K562 (cell line): ENCODE data around the gene SHE. TPM values are rescaled to one million over a fixed set of nuclear protein-coding genes. Genes with fewer than 3 reads are reported as not detected.
"Not testable (repeated sequence)": the region's sequence is repeated elsewhere in the genome, so short reads cannot be mapped to it uniquely, and the experiment has no call there.

Source experiments
- ATAC-seq: fragments of 200-7000 bp; cut with Tn5 transposase; 3 replicates; pipeline ENCODE4 v1.9.1; 2020; ENCODE audit warnings: moderate library complexity
- BruUV-seq: library from RNA; stranded (reverse); fragments of 400-500 nt; replicated peaks from 2 replicates; lab custom pipeline; 2021; lab: Mats Ljungman, UMichigan
- CTCF ChIA-PET: fragments of 300-600 bp; formaldehyde crosslinking; extraction: SDS; loops from one replicate; lab custom pipeline; 2021; ENCODE audit warnings: low intra/inter-chr PET ratio; lab: Yijun Ruan, JAX
- POLR2A ChIA-PET: fragments of 300-600, 350-650 bp; sonication (Branson Sonifier 250); formaldehyde crosslinking; extraction: SDS; loops from one replicate; lab custom pipeline; 2021; ENCODE audit warnings: antibody characterized with exemption, inconsistent platforms; lab: Yijun Ruan, JAX
- DNase-seq, 4 experiments: peaks; one replicate each; pipeline versions ENCODE4 v3.0.0 to v3.0.0-alpha.2; 2011 to 2018; ENCODE audit warnings: low spot score in 3 of 4, mixed read lengths in 3 of 4; ENCODE audit errors: extremely low read depth in 1 of 4
- FAIRE-seq: peaks from 2 replicates; lab custom pipeline; 2011; peaks lifted over from hg19 to GRCh38; lab: Jason Lieb, UNC
- H2AFZ ChIP-seq: 2 replicates; pipeline ENCODE4 v1.6.0; 2011; ENCODE audit warnings: low read depth, low read length, control low read depth, inconsistent platforms
- H3K27ac ChIP-seq: fragments of 200-600 bp; 3 replicates; pipeline ENCODE4 v1.8.0; 2011; ENCODE audit warnings: low read depth, mild to moderate bottlenecking, control low read depth, inconsistent platforms, low read length, moderate library complexity, mixed read lengths; ENCODE audit errors: extremely low read depth
- H3K27me3 ChIP-seq, 2 experiments: fragments of 300-600 bp in 1 of 2; 2 replicates in 1 of 2; 3 replicates in 1 of 2; pipeline versions ENCODE4 v1.6.0 to v1.8.0; 2011; ENCODE audit warnings: inconsistent platforms in 2 of 2, low read length in 2 of 2, mild to moderate bottlenecking in 1 of 2, mixed read lengths in 1 of 2, moderate library complexity in 1 of 2; ENCODE audit not compliant: control insufficient read depth in 2 of 2, insufficient read depth in 2 of 2
- H3K36me3 ChIP-seq: fragments of 300-600 bp; 3 replicates; pipeline ENCODE4 v1.8.0; 2011; ENCODE audit warnings: mild to moderate bottlenecking, low read length, inconsistent platforms; ENCODE audit not compliant: control insufficient read depth, insufficient read depth
- H3K4me1 ChIP-seq, 2 experiments: fragments of 200-600 bp in 1 of 2; replicated peaks in 1 of 2; 2 replicates in 1 of 2; 3 replicates in 1 of 2; pipeline versions ENCODE4 v1.5.1 to v1.8.0; 2011; ENCODE audit warnings: inconsistent platforms in 2 of 2, low read length in 2 of 2, mild to moderate bottlenecking in 1 of 2, mixed read lengths in 1 of 2, moderate library complexity in 1 of 2; ENCODE audit not compliant: control insufficient read depth in 2 of 2, insufficient read depth in 2 of 2
- H3K4me2 ChIP-seq: 2 replicates; pipeline ENCODE4 v1.6.1; 2011; ENCODE audit warnings: low read length, control low read depth, inconsistent platforms, mixed read lengths; ENCODE audit not compliant: insufficient read depth
- H3K4me3 ChIP-seq: fragments of 200-600 bp; sonication (generic), shearing (Covaris generic); 2 replicates; pipeline ENCODE4 v1.5.1; 2016; ENCODE audit warnings: control low read depth, inconsistent platforms
- H3K79me2 ChIP-seq: fragments of 200-600 bp; 3 replicates; pipeline ENCODE4 v1.8.0; 2011; ENCODE audit warnings: low read length, inconsistent platforms; ENCODE audit not compliant: control insufficient read depth, insufficient read depth
- H3K9ac ChIP-seq, 2 experiments: 2 replicates each; pipeline versions ENCODE4 v1.6.0 to v1.6.1; 2011; ENCODE audit warnings: low read depth in 2 of 2, low read length in 2 of 2, control low read depth in 1 of 2, inconsistent platforms in 1 of 2, mild to moderate bottlenecking in 1 of 2, mixed read lengths in 1 of 2; ENCODE audit not compliant: insufficient read depth in 1 of 2
- H3K9me1 ChIP-seq: one replicate; pipeline ENCODE4 v1.6.0; 2011; ENCODE audit warnings: inconsistent platforms, mild to moderate bottlenecking, low read length, moderate library complexity; ENCODE audit not compliant: control insufficient read depth, insufficient read depth
- H3K9me3 ChIP-seq: replicated peaks from 2 replicates; pipeline ENCODE4 v1.5.1; 2011; ENCODE audit warnings: low read depth, low read length, inconsistent platforms; ENCODE audit not compliant: control insufficient read depth, insufficient read depth
- H4K20me1 ChIP-seq: replicated peaks from 2 replicates; pipeline ENCODE4 v1.6.1; 2011; ENCODE audit warnings: low read length, inconsistent platforms, mixed read lengths; ENCODE audit not compliant: control insufficient read depth, insufficient read depth
- KLF6 ChIP-seq: fragments of 250-450 bp; sonication (Bioruptor Pico); IDR thresholded peaks from 2 replicates; pipeline ENCODE4 v1.4.0; 2020; ENCODE audit warnings: mild to moderate bottlenecking, moderate library complexity, borderline replicate concordance
- MEIS2 ChIP-seq: fragments of 450-650 bp; IDR thresholded peaks from 2 replicates; pipeline ENCODE4 v1.6.1; 2014; ENCODE audit warnings: mild to moderate bottlenecking; ENCODE audit not compliant: partially characterized antibody
- PBX2 ChIP-seq, 2 experiments: IDR thresholded peaks in 1 of 2; conservative IDR thresholded peaks in 1 of 2; 2 replicates each; pipeline ENCODE4 v1.6.1; 2016; ENCODE audit warnings: low read depth in 2 of 2, mild to moderate bottlenecking in 1 of 2, missing compliant biosample characterization in 1 of 2, missing genetic modification characterization in 1 of 2, moderate library complexity in 1 of 2
- RAD51 ChIP-seq: fragments of 450-650 bp; IDR thresholded peaks from 2 replicates; pipeline ENCODE4 v1.7.1; 2016; ENCODE audit warnings: low read depth, mild to moderate bottlenecking, borderline replicate concordance
- WGBS: fragments of 100-300 bp; shearing (Covaris generic); methylation state at CpG from one replicate; pipeline ENCODE4 v1.1.6; 2016; ENCODE audit warnings: low coverage, mixed read lengths; ENCODE audit not compliant: insufficient coverage; ENCODE audit errors: missing lambda C conversion rate; 5-methylcytosine and 5-hydroxymethylcytosine counted together
- in situ Hi-C: fragments of 300-500 bp; cut with MboI; formaldehyde crosslinking; loops from 4 replicates; pipeline ENCODE4 v1.15.0; 2018; ENCODE audit warnings: inconsistent platforms, mixed read lengths
- intact Hi-C: fragments of 100-400 bp; cut with micrococcal nuclease; formaldehyde crosslinking; loops from 2 replicates; pipeline ENCODE4 v1.14.2; 2022
- polyA plus RNA-seq, 8 experiments: library from polyadenylated mRNA; depleted of rRNA in 4 of 8; stranded (reverse) in 5 of 8; unstranded in 3 of 8; fragments of >200 nt; fragmentation: Nextera tagmentation in 2 of 8; fragmentation: Illumina TruSeq in 1 of 8; extraction: Ambion mirVana in 2 of 8; extraction: Trizol in 1 of 8; gene quantifications; 2 replicates each; pipeline versions ENCODE4 v1.2.1 to v1.2.3, GENCODE V29; 2011 to 2014; ENCODE audit warnings: inconsistent platforms in 1 of 8, missing spikeins in 1 of 8
- total RNA-seq, 7 experiments: library from RNA; depleted of rRNA in 6 of 7; stranded (reverse); fragments of >200 nt in 6 of 7; fragmentation: Illumina TruSeq in 2 of 7; extraction: Trizol in 2 of 7; gene quantifications; 2 replicates each; pipeline versions ENCODE4 v1.2.1 to v1.2.3, GENCODE V29; 2011 to 2021; ENCODE audit warnings: low replicate concordance in 1 of 7

SHE gene
- total and polyA plus RNA-seq, 9 of the 15 experiments (the other 6 are each of a cell fraction or from before 2014, with no cell fraction given): 0.01 to 0.05 TPM; not detected in 7

- Histone ChIP-seq H2AFZ (0 out of 2 replicates have a peak overlapping the region, but pooled peaks have one; percentile 17), H3K4me1 (peaks cover 10 to 26% of the 10 kb centered on the region in 2 experiments; a peak in 4 of 5 replicates)
- H3K9ac ChIP-seq, BruUV-seq, H4K20me1 ChIP-seq, H3K27me3 ChIP-seq, ATAC-seq, H3K9me1 ChIP-seq, CTCF ChIA-PET, H3K9me3 ChIP-seq, intact Hi-C loops, FAIRE-seq, H3K36me3 ChIP-seq, H3K79me2 ChIP-seq, H3K4me3 ChIP-seq, H3K4me2 ChIP-seq, DNase-seq, H3K27ac ChIP-seq: not testable (repeated sequence)
- POLR2A ChIA-PET: interaction anchor here (0.6 to 0.8 kb wide), 3 partner anchors 10 to 33 kb away, joined by 3 to 4 read pairs (median 3); no protein-coding TSS in a partner anchor
- WGBS: 38% methylated on average over 5 of the region's 5 CpGs
- in situ Hi-C loops: loop anchor here (5.0 kb wide), 2 partner anchors 36 to 71 kb away; partner anchors contain the start of gene UBE2Q1
Observed at GRCh38 chr1:154486756-154487155, 15.5 kb downstream of the SHE start.

GRCh38 chr1:154485910-154486496 lies 16.2 kb downstream of the SHE start:
- no peak overlapping the region for H3K4me2 ChIP-seq

More at GRCh38 chr1:154485910-154486496, 16.2 kb downstream of the SHE start:
- Histone ChIP-seq H3K79me2 (no peaks in the 10 kb centered on the region), H3K27me3 (peaks cover 3 to 7% of the 10 kb centered on the region in 2 experiments; a peak in 1 of 5 replicates), H3K4me3 (no peak overlapping the region), H3K9me3 (no peaks in the 10 kb centered on the region), H4K20me1 (no peaks in the 10 kb centered on the region), H2AFZ (0 out of 2 replicates have a peak overlapping the region, but pooled peaks have one; percentile 17), H3K9me1 (peaks cover 3% of the 10 kb centered on the region), H3K36me3 (no peaks in the 10 kb centered on the region), H3K4me1 (peaks cover 10 to 23% of the 10 kb centered on the region in 2 experiments; a peak in 4 of 5 replicates), H3K9ac (no peak overlapping the region), H3K27ac (no peak overlapping the region)
- TF ChIP-seq MEIS2 (peak; percentile 20), PBX2 (CRISPR knock-in tag; IDR thresholded peaks at IDR 0.05; ENCODE audit: low read depth) (no peak), PBX2 (tag; conservative IDR thresholded peaks at IDR 0.05; ENCODE audit: low read depth) (peak; percentile 61), RAD51 (no peak), KLF6 (no peak)
- no peak for FAIRE-seq
- no peak for DNase-seq
- WGBS: 47% methylated on average over 7 of the region's 7 CpGs
- BruUV-seq: no TSS peak
- ChIA-PET CTCF (no interaction called here), POLR2A (interaction anchor here (0.6 to 0.8 kb wide), 3 partner anchors 11 to 34 kb away, joined by 3 to 4 read pairs (median 3); no protein-coding TSS in a partner anchor)
- in situ Hi-C loops (loop anchor here (5.0 kb wide), 2 partner anchors 36 to 71 kb away; partner anchors contain the start of gene UBE2Q1), intact Hi-C loops (no loop called here)
- no peak for ATAC-seq
